Measurements from ENCODE around the gene PRKRIP1. TPM values are rescaled to one million over a fixed set of nuclear protein-coding genes. Genes with fewer than 3 reads are reported as not detected.
"Not testable (repeated sequence)": the region's sequence is repeated elsewhere in the genome, so short reads cannot be mapped to it uniquely, and the experiment has no call there.

Gene PRKRIP1
- total RNA-seq, 1 experiment from 2014 or later: 21.2 TPM

DNA sequence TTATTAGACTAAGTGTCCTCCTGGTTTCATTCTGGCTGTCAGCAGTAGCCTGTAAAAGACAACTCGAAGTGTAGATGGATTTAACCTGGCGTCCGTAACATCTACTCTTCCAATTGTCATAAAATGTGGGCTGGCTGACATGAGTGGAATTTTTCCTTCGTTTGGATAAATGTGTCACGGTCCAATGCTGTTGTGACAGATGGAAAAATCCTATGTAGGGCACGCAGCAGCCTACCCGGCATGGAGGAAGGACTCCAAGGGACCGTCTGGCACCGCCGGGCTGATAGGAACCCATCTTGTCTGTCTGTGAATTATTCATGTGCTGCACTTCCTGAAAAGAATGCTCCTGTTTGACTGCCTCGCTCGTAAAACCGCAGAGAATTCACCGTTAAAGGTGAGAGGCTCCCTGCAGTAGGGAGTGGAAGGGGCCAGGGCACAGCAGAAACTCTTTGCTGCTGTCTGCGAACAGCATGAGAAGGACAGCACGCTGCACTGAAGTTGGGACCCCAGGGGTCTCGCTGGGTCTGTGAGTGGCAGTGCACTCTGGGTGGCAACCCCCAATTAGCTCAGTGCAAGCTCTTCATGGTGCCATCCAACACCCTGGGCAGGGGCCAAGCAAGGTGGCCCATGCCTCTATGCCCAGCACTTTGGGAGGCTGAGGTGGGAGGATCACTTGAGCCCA lies 35.6 kb downstream of the PRKRIP1 start:
- DNase-seq (ENCODE audit: low read depth): peak; percentile 80

DNA sequence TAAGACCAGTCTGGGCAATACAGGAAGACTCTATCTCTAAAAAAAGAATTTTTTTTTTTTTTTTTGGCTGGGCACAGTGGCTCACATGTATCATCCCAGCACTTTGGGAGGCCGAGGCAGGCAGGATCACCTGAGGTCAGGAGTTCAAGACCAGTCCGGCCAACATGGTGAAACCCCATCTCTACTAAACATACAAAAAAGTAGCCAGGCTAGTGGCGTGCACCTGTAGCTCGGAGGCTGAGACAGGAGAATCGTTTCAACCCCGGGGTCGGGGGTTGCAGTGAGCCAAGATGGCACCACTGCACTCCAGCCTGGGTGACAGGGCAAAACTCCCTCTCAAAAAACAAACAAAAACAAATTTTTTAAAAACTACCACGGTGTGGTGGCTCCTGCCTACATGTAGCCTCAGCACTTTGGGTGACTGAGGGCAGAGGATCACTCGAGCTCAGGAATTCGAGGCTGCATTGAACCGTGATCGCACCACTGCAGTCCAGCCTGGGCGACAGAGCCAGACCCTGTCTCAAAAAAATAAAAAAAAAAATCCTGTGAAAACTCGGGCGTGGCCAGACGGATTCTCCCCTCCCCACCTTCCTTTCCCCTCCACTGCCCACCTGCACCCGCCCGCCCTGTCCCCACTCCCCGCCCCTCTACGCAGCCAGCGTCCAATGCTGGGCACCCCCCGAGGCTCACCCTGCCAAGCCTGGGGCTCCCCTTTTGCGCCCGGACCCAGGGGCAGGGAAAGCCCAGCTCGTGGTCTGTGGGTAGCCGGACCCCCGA lies 36.5 kb downstream of the PRKRIP1 start:
- DNase-seq (ENCODE audit: low read depth): no peak

DNA sequence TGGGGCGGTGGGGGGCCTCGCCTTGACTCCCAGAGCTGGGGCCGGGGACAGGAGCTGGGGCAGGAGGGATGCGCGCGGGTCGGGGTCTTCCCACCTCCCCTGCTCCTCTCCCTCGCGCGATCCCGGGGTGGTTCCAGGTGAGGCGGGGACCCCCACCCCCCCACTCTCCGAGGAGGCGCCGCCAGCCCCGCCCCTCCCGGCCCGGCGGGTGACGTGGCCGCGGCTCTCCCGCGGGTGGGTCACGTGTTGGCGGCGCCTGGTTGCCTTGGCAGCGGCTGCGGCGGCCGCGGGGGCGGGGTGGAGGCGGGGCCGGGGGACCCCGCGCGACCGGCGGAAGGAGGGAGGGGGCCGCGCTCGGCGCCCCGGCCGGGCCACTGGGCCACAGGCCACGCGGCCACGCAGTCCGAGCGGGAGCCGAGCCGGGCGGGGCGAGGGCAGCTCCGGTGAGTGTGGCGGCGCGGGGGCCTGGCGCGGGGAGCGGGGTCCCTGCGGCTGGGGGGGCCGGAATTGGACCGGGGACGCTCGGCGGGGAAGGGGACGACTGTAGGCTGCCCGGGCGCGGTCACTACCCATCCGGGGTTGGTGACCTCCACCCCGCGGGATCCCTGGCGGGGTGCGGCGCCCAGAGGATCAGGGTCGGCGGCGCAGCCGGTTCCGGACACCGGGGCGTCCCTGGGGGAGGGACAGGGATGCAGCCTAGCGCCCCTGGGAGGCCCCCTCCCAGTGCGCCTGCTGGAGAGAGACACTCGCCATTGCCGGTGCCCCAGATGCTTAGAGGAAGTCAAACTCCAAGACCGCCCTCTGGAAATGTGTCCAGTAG lies 37.3 kb downstream of the PRKRIP1 start, which contains the start of gene ORAI2:
ORAI2 (plus strand) TSS at position 357 of the 820 bp plus-strand sequence. CDS start 5,382 bp downstream, outside the sequence.
- peak; percentile 71 for DNase-seq (ENCODE audit: low read depth)

DNA sequence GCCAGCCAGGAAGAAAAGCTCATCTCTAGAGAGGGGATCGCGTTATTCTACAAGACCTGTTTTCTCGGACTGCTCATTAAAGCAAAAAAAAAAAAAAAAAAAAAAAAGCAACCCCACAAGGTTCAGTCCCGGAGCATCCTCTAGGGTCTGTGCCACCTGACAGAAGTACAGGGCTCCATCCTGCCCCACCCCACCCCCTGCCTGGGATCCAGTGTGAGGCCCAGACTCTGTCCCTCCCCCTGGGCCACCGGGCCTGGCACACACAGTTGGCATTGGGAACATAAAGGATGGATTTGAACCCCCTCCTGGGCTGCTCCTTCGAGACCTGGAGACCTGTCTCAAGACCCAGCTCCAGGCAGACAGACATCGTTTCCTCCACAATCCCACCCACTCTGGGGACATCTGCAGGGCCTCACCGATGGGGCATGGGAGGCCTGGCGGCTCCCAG lies 37.9 kb downstream of the PRKRIP1 start:
- DNase-seq (ENCODE audit: low read depth): no peak

DNA sequence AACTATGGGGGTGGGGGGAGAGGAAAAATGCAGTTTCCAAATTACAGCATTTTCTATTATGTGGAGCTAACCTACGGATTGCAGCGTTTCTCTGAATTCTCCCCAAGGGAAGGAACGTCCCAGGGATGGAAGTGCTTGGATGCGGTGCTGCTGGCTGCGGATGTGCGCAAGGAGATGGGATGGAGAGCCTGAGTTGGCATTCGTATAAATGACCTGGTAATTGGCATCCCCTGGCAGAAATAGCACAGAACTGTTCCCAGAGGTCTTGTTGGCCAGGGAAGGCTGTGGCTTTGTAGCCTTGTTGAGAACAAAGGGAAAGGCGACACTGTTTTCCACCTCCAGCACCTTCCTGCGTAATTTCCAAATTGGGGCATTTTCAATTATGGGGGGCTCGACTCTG lies 40.0 kb downstream of the PRKRIP1 start:
- no peak for DNase-seq (ENCODE audit: low read depth)

DNA sequence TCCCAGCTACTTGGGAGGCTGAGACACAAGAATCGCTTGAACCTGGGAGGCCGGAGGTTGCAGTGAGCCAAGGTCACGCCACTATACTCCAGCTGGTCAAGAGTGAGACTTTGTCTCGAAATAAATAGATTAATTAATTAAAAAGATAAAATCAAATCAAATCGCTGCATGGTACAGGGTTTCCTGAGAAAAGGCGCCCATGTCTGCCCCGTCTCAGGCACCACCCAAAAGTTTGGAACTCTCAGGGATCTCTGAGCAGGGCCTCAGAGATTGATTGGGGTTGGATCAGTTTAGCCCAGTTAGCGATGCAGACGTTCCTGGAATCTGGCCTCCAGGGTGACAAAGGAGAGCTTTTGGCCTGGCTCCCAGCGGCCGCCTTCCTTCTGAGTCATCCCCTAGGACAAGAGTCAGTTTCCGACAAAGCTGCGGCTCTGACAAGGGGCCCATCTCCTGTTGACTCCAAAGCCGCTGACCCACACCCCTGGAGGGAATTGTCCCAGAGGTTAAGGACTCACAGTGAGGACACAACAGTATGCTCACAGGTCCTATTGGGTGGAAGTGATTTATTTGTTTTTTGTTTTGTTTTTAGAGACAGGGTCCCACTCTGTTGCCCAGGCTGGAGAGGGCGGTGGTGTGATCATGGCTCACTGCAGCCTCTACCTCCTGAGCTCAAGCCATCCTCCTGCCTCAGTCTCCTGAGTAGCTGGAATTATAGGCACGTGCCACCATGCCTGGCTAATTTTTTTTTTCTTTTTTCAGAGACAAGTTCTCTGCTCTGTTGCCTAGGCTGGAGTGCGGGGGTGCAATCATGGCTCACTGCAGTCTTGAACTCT lies 44.0 kb downstream of the PRKRIP1 start:
- peak; percentile 96 for DNase-seq (ENCODE audit: low read depth)

DNA sequence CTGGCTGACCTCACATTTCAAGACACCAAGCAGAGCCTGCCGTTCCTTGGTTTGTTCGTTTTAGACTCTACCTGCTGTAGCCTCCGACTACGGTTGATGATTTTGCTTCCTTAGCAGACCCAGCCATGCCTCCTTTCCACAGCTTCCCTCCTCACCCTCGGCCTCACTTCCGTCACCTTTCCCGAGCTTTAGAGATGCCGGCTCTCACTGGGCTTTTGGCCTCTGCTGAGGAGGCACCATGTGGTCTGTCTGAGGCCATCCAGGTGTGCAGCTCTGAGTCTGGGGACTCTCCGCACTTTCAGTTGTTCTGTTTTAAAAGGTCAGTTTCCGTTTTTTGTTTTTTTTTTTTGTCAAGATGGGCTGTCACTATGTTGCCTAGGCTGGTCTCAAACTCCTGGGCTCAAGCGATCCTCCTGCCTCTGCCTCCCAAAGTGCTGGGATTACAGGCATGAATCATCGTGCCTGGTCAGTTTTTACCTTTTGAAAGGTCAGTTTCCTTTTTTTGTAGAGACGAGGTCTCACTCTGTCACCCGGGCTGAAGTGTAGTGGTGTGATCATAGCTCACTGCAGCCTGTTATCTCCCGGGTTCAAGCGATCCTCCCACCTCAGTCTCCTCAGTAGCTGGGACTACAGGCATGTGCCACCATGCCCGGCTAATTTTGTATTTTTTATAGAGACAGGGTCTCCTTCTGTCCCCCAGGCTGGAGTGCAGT lies 49.0 kb downstream of the PRKRIP1 start:
- DNase-seq (ENCODE audit: low read depth): no peak

DNA sequence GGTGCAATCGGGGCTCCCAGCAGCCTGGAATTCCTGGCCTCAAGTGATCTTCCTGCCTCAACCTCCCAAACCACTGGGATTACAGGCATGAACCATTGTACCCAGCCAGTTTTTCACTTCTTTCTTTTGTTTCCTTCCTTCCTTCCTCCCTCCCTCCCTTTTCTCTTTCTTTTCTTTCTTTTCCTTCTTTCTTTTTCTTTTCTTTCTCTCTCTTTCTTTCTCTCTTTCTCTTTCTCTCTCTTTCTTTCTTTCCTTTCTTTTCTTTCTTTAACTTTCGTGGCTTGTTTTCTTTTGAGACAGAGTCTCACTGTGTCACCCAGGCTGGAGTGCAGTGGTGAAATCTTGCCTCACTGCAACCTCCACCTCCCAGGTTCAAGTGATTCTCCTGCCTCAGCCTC lies 49.5 kb downstream of the PRKRIP1 start:
- no peak for DNase-seq (ENCODE audit: low read depth)

DNA sequence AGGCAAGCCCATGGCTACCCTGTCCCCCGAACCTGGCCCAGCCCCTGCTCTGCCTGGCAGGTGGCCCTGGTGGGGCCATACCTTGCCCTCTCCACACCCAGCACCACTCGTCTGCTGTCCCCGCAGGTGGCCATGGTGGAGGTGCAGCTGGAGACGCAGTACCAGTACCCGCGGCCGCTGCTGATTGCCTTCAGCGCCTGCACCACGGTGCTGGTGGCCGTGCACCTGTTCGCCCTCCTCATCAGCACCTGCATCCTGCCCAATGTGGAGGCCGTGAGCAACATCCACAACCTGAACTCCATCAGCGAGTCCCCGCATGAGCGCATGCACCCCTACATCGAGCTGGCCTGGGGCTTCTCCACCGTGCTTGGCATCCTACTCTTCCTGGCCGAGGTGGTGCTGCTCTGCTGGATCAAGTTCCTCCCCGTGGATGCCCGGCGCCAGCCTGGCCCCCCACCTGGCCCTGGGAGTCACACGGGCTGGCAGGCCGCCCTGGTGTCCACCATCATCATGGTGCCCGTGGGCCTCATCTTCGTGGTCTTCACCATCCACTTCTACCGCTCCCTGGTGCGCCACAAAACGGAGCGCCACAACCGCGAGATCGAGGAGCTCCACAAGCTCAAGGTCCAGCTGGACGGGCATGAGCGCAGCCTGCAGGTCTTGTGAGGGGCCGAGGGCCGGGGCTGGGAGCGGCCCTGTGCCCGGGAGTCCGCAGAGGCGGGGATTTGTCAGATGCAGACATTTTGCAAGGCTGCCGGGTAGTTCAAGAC lies 50.4 kb downstream of the PRKRIP1 start:
- DNase-seq (ENCODE audit: low read depth): no peak

DNA sequence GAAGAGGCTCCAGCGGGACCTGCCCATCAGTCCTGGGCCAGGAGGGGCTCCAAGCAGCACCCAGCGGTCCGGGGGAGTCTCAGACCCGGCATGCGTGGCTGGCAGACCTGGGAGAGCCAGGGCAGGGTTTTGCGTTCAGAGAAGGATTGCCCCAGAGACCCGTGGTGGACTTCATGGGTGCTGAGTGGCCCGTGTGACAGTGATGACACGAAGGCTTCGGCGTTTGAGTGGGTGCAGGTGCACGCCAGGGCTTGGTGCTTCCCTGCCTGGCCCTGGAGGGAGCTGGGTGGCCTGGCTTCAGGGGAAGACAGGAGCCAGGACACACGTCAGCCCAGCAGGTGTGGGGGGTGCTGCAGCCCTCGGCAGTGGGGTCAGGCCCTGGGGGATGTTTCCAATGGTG lies 51.1 kb downstream of the PRKRIP1 start:
- no peak for DNase-seq (ENCODE audit: low read depth)

DNA sequence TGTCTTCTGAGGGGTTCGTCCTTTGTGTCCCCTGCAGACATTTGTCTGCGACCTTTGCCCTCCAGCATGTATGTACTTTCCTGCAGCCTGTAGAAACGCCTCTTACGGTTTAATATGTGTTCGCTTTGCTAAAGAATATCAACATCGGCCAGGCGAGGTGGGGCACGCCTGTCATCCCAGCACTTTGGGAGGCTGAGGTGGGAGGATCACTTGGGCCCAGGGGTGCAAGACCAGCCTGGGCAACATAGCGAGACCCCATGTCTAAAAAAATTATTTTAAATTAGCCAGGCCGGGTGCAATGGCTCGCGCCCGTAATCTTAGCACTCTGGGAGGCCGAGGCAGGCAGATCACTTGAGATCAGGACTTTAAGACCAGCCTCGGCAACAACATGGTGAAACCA lies 53.0 kb downstream of the PRKRIP1 start:
- no peak for DNase-seq (ENCODE audit: low read depth)

DNA sequence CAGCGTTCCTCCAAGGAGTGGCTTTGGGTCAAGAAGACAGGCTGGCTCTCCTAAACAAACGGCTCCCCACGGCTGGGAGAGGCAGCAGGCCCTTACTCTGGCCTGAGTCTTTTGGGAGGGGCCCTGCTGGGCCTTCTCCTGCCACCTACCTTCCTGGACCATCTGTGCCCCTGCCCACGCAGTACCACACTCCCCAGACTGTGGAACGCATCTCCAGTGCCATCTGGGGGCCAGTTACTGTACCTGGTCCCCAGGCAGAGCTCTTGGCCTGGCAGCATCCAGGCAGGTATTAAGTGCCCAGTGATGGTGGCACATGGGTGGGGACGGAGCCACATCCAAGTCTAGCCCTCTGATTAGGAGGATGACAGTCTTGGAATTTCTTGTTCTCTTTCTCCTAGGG lies 54.1 kb downstream of the PRKRIP1 start:
- DNase-seq (ENCODE audit: low read depth): peak; percentile 40

DNA sequence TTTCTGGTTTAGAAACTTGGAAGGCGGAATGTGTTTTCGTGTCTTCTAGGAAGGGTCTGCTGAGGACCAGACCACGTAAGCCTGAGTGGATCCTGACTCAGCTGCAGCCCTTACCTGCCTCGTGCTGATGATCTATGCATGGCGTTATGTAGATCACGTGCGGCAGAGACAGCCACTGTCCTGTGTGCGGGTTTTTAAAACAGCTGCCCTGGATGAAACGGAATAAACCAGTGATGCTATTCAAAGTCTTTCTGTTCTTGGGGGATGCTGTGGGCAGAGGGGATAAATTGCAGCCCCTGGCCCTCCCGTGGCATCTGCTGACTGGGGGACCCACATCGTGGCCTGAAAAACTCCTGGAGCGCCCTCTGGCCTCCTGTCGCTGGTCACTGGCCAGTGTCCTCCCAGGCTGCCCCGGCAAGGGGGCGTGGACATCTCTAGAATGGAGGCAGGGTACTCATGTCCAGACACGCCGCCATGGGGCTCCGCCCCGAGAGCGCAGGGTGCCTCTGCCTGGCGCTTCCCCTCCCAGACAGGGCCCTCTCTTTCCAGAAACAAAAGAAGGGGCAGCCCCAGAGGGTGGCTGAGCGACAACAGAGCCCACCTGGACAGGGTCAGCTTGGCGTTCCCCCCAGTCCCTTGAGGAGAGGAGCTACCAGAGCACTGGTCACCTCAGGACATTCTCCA lies 55.4 kb downstream of the PRKRIP1 start:
- no peak for DNase-seq (ENCODE audit: low read depth)

DNA sequence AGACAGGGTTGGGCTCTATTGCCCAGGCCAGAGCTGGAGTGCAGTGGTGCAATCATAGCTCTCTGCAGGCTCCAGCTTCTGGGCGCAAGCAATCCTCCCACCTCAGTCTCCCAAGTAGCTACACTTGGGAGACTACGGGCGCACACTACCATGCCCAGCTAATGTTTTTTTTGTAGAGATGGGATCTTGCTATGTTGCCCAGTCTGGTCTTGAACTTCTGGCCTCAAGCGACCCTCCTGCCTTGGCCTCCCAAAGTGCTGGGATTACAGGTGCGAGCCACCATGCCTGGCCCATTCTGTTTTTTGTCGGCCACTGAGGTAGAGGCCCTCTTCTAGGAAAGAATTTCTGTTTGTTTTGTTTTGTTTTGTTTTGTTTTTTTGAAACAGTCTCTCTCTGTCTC lies 56.3 kb downstream of the PRKRIP1 start:
- no peak for DNase-seq (ENCODE audit: low read depth)

DNA sequence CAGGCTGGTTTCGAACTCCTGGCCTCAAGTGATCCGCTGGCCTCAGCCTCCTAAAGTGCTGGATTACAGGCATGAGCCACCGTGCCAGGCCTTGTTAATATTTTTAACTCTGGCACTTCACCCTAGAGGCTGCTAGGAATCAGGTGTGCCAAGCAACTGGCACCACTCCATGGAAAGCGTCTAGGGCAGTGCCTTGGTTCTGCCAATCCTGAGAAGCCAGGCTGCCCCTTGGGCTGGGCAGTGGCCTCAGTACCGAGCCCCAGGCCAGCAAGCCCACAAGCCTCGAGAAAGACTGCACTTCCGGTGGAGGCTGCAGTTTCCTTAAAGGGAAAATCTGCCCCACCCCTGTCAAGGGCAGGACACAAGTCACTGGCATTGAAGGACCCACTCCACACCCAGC lies 57.2 kb downstream of the PRKRIP1 start:
- DNase-seq (ENCODE audit: low read depth): no peak

DNA sequence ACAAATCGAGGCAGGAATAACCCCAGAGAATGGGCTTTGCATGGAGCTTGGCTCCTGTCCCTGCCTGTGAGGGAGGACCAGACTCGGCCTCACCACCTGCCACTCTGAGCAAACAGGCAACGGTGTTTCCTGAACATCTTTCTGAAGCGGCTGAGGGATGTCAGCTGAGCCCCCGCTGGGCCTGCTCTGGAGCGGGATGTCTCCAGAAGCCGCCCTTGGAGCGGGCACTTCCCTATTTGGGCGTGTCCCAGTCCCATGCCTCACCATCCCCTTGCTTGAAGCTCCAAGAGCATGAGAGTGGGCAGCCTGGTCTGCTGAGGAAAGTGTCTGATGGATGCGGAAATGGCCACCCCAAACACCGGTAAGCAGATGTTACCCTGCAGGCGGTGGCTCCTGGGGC lies 58.3 kb downstream of the PRKRIP1 start:
- no peak for DNase-seq (ENCODE audit: low read depth)

DNA sequence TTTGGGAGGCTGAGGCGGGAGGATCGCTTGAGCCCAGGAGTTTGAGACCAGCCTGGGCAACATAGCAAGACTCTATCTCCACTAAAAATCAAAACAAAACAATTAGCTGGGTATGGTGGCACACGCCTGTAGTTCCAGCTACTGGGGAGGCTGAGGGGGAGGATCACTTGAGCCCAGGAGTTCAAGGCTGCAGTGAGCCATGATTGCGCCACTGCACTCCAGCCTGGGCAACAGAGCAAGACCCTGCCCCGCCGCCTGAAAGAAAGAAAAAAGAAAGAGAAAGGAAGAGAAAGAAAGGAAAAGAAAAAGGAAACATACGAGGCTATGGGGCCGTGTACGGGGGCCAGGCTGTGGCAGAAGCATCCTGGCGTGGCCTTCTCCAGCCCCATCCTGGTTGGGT lies 58.8 kb downstream of the PRKRIP1 start:
- not testable (repeated sequence) for DNase-seq (ENCODE audit: low read depth)

DNA sequence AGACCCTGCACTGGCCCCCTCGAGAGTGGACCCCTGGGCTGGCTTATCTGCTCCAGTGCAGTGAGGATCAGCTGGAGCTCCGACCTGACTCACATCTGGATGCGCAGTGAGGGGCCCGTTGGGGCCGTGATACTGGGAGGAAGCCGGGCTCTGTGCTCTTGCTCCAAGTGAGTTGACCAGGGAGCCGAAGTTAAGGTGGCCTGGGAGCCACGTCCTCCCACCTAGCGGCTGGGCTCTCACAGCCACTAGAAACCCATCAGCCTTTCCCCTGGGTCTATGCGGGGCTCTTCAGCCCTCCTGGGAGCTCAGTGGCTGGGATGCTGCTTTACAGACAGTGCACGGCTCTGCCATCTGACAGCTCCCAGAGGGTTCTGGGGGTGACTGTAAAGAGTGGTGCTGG lies 59.4 kb downstream of the PRKRIP1 start:
- DNase-seq (ENCODE audit: low read depth): no peak

DNA sequence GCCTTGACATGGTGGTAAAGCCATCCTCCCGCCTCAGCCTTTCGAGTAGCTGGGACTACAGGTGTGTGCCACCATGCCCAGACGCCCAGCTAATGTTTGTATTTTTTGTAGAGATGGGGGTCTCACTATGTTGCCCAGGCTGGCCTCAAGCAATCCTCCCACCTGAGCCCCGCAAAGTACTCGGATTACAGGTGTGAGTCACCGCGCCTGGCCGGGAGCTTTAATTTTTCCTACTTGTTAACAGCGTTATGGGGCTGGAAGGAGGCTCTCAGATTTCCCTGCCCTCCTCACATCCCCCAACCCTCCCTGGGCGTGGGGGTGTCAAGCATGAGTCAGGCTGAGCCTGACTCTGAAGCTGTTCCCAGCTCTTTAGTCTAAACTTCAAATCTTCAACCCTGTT lies 60.2 kb downstream of the PRKRIP1 start:
- peak; percentile 80 for DNase-seq (ENCODE audit: low read depth)
